CD4-positive, alpha-beta T cell treated with Interleukin-10 for 1 hour (primary cell): ENCODE data around the gene ZAP70.
"Not testable (repeated sequence)": the region's sequence is repeated elsewhere in the genome, so short reads cannot be mapped to it uniquely, and the experiment has no call there.

Source experiments
- DNase-seq: peaks from one replicate; pipeline ENCODE4 v3.0.0-alpha.2; 2020

The ZAP70 gene

GRCh38 chr2:97699765-97700444, 13.5 kb upstream of the ZAP70 start:
- peak; percentile 74 for DNase-seq

DNA sequence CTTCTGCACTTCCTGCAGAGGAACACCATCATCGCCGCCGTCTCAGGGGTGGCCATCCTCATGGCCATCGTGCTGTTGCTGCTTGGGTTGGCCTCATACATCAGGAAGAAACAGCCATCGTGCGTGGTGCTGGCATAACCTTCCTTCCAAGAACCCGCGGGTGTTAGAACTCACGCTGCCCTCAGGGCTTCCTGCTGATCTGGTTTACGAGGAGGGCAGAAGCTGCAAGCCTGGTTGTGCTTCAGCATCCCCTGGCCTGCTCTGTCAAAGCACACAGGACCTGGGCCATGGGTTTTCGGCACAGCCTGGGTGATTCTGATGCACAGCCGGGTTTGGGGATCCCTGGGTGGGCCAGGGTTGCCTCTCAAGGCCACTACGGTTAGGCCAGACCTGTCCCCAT, 12.2 kb upstream of the ZAP70 start:
- DNase-seq = no peak

DNA sequence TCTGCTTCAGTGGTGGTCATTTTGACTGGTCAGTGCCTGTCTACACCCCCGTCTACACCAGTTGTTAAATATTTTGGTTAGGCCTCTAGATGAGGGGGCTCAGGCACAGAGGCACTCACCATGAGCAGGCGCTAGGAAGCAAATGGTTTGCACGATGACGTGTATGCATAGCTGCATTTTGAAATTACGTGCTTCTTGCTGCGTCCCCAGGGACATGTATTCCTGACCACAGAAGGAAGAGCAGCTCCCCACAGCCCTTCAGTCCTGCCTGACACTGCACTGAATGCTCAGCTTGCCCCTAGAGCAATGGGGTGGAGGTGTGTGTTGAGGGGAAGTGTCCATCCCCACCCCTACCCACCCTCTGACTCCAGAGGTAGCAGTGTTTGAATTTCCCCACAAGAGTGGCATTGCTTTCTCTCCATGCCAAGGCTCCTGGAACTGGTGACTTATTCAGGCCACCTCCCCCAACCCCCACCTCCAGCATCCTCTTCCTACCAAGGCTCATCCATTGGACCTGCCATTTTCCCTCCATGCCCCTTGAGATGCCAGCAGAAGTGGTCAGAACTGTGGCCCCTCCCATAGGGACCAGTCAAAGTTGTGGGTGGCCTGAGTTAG, 11.4 kb upstream of the ZAP70 start:
- DNase-seq = no peak

DNA sequence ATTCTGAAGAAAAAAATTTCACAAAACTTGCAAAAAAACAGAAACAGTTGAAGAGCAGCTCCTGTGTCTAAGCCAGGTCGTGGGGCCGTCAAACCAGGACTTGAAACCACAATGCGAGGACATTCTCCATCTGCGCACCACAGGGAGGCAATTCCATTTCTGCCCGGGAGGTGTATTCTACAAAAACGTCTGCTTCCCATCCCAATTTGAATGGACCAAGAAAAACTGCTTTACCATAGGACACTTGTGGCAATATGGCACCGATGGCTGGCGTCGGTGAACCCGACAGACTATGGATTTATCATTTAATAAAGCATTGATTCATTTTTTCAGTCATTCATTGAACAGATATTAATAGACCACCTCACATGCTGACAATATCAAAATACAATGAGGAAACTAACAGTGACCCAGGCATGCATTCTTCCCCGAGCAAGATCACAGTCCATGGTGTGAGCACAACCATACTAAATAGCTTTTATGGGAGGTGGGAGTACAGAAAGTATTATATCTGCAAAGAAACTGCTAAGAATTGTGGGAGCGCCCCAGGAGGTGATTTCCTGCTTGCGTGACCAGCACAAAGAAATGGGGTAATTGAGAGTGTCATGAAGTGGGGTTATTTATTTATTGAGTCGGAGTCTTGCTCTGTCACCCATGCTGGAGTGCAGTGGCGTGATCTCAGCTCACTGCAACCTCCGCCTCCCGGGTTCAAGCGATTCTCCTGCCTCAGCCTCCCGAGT, 10.5 kb upstream of the ZAP70 start:
- DNase-seq = no peak

DNA sequence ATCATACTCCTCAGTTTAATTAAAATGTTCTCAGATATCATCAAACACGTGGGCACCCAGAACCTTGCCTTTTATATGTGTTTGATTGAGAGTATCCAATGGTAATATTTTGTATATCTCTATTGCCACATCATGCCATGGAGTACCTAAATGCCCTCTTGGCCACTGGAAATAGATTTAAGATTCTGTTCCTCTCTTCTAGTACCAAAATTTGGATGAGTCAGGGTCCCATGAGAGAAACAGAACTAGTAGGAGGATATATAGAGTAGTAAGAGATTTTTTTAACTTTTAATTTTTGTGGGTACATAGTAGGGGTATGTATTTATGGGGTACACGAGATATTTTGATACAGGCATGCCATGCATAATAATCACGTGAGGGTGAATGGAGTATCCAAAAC, 9.6 kb upstream of the ZAP70 start:
- no peak for DNase-seq

DNA sequence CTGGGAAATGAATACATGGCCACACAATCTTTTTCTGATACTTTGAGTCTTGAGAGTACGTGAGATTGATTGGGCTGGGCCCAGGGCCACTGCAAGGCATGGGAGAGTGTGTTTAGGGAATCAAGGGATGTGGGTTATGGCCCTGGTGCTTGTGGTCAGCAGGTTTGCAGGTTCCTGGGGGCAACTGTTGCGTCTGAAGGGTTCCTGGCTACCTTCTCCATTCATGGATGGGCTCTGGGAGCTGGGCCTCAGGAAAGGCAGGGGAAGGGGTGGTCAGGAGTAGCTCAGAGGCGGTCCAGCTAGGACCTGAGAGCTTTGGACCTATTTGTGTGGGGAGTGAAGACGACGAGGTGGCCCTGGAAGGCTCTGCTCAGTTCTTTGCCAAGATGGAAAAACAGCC, 8.4 kb upstream of the ZAP70 start:
- no peak for DNase-seq

GRCh38 chr2:97706112-97706511, 7.3 kb upstream of the ZAP70 start:
- no peak for DNase-seq

DNA sequence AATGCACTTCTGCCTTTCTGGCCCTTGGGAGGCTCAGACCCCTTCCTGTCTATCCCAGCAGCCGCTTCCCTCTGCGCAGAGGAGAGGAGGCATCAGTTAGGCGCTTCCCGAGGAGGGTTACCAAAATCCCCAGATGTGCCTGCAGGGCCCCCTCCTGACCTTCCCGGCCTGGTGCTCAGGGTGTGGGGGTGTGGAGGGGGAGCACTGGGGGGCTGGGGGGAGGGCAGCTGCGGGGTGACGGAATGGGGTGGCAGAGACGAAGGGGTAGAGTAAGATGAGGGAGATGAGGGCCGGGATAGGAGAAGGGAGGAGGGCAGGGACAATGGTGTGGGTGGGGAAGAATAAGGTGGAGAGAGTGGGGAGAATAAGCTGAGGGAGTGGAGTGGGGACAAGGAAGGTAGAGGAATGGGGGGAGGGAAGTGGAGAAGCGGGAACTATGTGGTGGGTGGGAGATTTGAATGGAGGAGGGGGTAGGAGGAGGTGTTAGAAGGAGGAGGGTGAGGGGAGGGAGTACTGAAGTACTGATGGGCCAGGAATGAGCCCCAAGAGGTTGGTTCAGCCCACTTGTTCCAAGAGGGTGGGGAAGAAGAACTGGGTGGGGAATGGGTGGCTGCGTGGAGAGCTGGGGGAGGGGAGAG, 6.5 kb upstream of the ZAP70 start:
- no peak for DNase-seq

DNA sequence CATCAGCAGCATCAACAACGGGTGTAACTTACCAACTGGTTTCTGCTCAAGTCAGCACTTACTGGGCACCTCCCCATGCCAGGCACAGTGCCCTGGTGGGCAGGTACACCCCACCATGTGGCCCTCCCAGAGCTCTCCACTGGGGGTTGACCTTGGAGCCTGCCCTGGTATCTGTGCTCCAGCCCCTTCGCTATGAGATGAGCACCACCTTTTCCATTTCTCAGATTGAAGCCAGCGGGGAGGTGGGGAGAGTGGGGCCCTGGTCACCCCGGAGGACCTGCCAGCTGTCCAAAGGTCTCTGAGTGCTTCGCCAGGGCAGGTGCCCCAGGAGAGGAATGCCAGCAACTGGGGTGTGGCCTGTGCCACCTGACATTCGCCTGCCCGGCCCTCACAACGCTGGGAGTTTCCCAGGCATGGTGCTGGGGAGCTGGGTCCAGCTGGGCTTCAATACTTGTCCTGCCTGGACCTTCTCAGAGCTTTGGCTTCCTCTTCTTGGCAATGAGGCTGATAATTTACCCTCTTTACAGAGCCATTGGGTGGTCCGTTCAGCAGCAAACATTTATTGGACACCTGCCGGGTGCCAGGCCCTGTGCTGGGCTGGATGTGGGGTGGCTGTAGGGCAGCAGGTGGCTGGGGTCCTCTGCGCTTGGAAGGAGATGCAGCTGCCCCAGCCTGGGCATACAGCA, 5.9 kb upstream of the ZAP70 start:
- no peak for DNase-seq

DNA sequence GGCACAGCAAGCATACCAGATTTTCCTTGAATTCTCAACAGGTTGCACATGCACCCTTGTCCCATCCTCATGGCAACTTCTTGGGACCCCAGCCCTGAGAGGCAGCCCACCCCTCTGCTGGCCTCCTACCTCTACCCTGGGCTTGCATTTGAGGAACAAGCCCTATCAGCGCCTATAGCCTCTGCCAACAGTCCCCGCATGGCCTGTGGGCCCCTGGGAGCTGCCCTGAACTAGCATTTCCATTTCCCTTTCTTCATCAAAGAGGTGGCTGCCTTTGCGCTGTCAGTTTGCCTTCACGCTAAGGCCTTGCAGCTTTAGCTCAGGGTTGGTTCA, 5.4 kb upstream of the ZAP70 start:
- DNase-seq = no peak

DNA sequence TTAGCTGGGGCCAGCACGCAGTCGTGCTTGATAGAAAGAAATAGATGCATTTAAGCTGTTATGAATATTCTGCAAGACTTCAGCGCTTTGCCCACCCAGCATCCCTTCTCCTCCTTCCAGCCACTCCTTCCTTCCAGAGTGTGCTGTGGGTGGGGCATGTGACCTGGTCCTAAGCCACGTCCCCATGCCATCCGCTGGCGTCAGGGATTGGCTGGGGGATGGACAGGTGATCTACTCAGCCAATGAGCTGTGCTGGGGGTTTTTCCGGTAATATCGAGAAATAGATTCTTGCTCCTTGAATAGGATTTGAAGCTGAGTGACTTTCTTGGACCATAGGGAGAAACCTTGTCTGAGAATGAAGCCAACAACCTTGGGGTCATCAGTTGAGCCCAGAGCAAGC, 4.8 kb upstream of the ZAP70 start:
- no peak for DNase-seq

DNA sequence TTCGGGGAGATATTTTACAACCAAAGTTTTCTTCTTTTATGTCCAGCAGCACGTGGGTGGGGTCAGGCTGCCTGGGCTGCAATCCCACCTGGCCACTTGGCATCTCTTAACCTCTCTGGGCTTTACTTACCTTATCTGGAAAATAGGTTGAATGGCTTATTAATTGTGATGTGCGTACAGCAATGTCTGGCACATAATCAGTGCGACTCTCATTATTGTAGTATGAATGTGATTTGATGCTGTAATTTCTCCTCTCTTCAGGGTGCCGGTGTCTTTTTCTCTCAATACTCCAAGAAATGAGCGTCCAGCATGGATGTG, 2.0 kb upstream of the ZAP70 start:
- DNase-seq = no peak

DNA sequence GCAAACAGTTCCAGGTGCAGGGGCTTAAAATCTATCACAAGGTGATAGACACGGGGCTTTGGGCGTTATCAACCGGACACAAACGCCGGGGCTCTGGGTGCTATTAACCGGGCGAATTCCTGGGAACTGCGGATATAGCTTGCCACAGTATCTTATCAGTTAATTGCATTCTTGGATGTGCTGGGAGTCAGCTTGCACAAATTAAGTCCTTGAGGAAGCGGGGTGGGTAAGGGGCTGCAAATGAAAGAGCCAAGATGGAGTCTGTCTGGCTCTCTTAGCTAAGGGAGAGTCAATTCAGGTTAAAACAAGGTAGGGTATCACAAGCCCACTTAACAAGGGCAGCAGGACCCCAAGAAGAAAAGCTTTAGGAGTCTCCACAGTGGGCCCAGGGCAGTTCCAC, 1.2 kb upstream of the ZAP70 start:
- DNase-seq = not testable (repeated sequence)

DNA sequence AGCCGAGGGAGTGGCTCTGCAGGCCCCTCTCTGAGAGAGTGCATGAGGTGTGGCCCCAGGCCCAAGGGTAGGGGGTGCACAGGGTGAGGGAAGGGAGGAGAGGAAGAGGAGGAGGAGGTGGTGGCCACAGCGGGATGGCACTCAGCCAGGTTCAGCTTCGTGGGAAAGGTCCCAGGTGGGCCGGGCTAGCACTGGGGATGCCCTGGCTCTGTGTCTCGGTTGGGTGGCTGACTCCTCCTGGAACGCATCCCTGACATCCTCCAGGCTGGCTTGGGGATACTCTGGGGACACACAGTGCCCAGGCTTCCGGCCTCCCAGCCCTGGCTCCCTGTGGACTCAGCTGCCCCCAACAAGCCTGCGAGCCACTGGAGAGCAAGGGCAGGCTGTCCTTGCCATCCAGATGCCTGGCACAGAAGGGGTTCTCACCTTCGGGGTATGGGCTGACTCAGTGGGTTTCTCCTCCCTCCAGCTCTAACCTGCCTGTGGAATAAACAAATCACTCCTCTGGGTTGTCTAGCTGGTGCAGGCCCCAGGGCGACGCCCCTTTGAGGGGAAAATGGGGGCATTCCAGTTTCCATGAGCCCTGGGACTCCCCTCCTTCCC, 582 bp upstream of the ZAP70 start:
- peak; percentile 34 for DNase-seq

GRCh38 chr2:97714084-97714949, 941 bp downstream of the ZAP70 start:
- no peak for DNase-seq

DNA sequence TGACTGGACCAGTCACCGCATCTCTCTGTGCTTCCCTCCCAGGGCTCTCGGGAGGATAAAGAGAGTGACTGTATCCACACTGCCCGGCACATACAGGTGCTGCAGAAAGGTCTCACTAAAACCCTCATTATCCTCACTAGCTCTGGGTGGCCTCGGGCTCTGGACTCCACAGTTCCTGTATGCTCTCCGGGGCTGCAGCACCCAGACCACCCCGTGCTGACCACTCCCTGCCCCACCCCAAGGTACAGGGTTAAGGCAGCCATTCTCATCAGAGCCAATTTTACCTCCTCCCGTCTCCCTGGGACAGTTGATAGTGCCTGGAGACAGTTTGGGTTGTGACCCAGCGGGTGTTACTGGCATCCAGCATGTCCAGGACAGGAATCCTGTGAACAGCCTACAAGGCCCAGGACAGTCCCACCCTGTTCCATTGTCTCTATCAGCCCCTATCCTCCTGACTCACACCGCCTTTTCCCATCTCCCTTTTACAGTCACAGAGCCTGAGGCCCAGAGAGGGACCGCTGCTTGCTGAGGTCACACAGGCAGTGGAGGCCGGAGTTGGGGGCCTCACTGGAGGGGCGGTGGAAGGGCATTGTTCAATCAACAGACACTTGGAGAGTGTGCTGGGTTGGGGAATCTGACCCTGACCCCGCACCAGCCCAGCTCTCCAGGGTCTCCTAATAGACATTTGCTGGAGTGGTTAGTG, 1.7 kb downstream of the ZAP70 start:
- DNase-seq = no peak

- DNase-seq = no peak
Measured at GRCh38 chr2:97715951-97716694, 2.7 kb downstream of the ZAP70 start.

- peak; percentile 17 for DNase-seq
Measured at GRCh38 chr2:97716695-97717612, 3.6 kb downstream of the ZAP70 start.

DNA sequence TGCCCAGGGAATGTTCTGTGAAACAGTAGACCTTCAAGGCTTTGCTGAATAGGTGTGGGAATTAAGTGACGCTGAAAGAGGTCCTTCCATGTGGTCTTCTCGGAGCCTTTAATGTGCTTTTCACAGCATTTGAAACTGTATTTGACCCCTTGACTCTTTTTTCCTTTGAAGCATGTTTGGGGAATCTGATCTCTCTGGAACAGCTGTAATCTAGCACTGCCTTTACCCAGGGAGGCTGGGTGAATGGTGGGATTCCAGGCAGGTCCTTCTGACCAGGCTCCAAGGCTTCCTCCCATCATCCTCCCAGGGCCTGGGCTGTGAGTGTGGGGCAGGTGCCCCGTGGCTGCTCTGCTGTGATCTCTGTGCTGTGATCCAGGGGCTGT, 4.2 kb downstream of the ZAP70 start:
- DNase-seq = no peak
